GM21576 (cell line): ENCODE results near the gene SH3RF3.

Experiments used
- ATAC-seq: cut with Tn5 transposase; IDR thresholded peaks from one replicate; pipeline ENCODE4 v1.9.1; 2021; ENCODE audit warnings: mild to moderate bottlenecking, moderate library complexity; ENCODE audit not compliant: unreplicated experiment

Gene SH3RF3

GRCh38 chr2:109383505-109384307 lies 254.7 kb downstream of the SH3RF3 start:
- no peak for ATAC-seq

GRCh38 chr2:109384308-109385271 lies 255.6 kb downstream of the SH3RF3 start:
- no peak for ATAC-seq

GRCh38 chr2:109385506-109385905 lies 256.5 kb downstream of the SH3RF3 start:
- no peak for ATAC-seq

GRCh38 chr2:109386004-109386695 lies 257.1 kb downstream of the SH3RF3 start:
- no peak for ATAC-seq

- no peak for ATAC-seq
Observed at GRCh38 chr2:109387221-109387735, 258.3 kb downstream of the SH3RF3 start.

GRCh38 chr2:109387778-109388469 lies 258.9 kb downstream of the SH3RF3 start:
- no peak for ATAC-seq

- ATAC-seq = no peak
Observed at GRCh38 chr2:109391243-109391642, 262.2 kb downstream of the SH3RF3 start.

GRCh38 chr2:109392140-109392539 lies 263.1 kb downstream of the SH3RF3 start:
- no peak for ATAC-seq

- no peak for ATAC-seq
Observed at GRCh38 chr2:109392816-109393661, 264.0 kb downstream of the SH3RF3 start.

GRCh38 chr2:109393662-109393972 lies 264.6 kb downstream of the SH3RF3 start:
- ATAC-seq = no peak

- no peak for ATAC-seq
Observed at GRCh38 chr2:109395494-109396201, 266.6 kb downstream of the SH3RF3 start.

GRCh38 chr2:109396202-109397180 lies 267.5 kb downstream of the SH3RF3 start:
- ATAC-seq = no peak

- ATAC-seq = no peak
Observed at GRCh38 chr2:109397893-109398292, 268.9 kb downstream of the SH3RF3 start.

- ATAC-seq = no peak
Observed at GRCh38 chr2:109398366-109399015, 269.5 kb downstream of the SH3RF3 start.

- no peak for ATAC-seq
Observed at GRCh38 chr2:109399066-109399465, 270.1 kb downstream of the SH3RF3 start.

GRCh38 chr2:109400102-109400501 lies 271.1 kb downstream of the SH3RF3 start:
- ATAC-seq = no peak

GRCh38 chr2:109401370-109401769 lies 272.4 kb downstream of the SH3RF3 start:
- no peak for ATAC-seq
